ENCODE results near the gene FGF11. TPM values are rescaled to one million over a fixed set of nuclear protein-coding genes. Genes with fewer than 3 reads are reported as not detected.

The FGF11 gene
- total RNA-seq, 1 experiment from 2014 or later: 0.98 TPM

- in situ Hi-C loops (cut with HindIII; ENCODE audit: low pct_unique_long_range_greater_than_20kb, low sequenced_read_pairs): no loop called here
- DNase-seq (ENCODE audit: low read depth): peak; percentile 98
These were observed 45.0 kb downstream of the FGF11 start, which contains the start of gene POLR2A for GRCh38 chr17:7484067-7484918. POLR2A (plus strand) TSS chr17:7484366.

GRCh38 chr17:7484919-7485377 is 45.6 kb downstream of the FGF11 start:
- no peak for DNase-seq (ENCODE audit: low read depth)
- in situ Hi-C loops (cut with HindIII; ENCODE audit: low pct_unique_long_range_greater_than_20kb, low sequenced_read_pairs): no loop called here

- no peak for DNase-seq (ENCODE audit: low read depth)
- in situ Hi-C loops (cut with HindIII; ENCODE audit: low pct_unique_long_range_greater_than_20kb, low sequenced_read_pairs): no loop called here
These were observed 46.9 kb downstream of the FGF11 start for GRCh38 chr17:7486181-7486580.

GRCh38 chr17:7490144-7490543 is 50.8 kb downstream of the FGF11 start:
- in situ Hi-C loops (cut with HindIII; ENCODE audit: low pct_unique_long_range_greater_than_20kb, low sequenced_read_pairs): no loop called here
- DNase-seq (ENCODE audit: low read depth): no peak

- DNase-seq (ENCODE audit: low read depth): no peak
- in situ Hi-C loops (cut with HindIII; ENCODE audit: low pct_unique_long_range_greater_than_20kb, low sequenced_read_pairs): no loop called here
These were observed 52.3 kb downstream of the FGF11 start for GRCh38 chr17:7491583-7491982.

GRCh38 chr17:7493941-7494340 is 54.6 kb downstream of the FGF11 start:
- no peak for DNase-seq (ENCODE audit: low read depth)
- in situ Hi-C loops (cut with HindIII; ENCODE audit: low pct_unique_long_range_greater_than_20kb, low sequenced_read_pairs): no loop called here

Other genes starting within 250 kb of the FGF11 start
- gene DLG4, start 219.7 kb upstream of the FGF11 start, total RNA-seq (2014; rRNA removed; shearing (Covaris generic); ENCODE audit: low replicate concordance): 2.8 and 4.8 TPM in 2 replicates
- 301 and 338 TPM in 2 replicates for gene ACADVL, start 219.6 kb upstream of the FGF11 start, total RNA-seq (2014; rRNA removed; shearing (Covaris generic); ENCODE audit: low replicate concordance)
- gene DVL2, start 205.0 kb upstream of the FGF11 start, total RNA-seq (2014; rRNA removed; shearing (Covaris generic); ENCODE audit: low replicate concordance): 33.3 and 64.4 TPM in 2 replicates
- 28.0 and 39.4 TPM in 2 replicates for gene PHF23, start 200.1 kb upstream of the FGF11 start, total RNA-seq (2014; rRNA removed; shearing (Covaris generic); ENCODE audit: low replicate concordance)
- gene GABARAP, start 197.1 kb upstream of the FGF11 start, total RNA-seq (2014; rRNA removed; shearing (Covaris generic); ENCODE audit: low replicate concordance): 211 and 296 TPM in 2 replicates
- 9.6 and 19.0 TPM in 2 replicates for gene CTDNEP1, start 187.8 kb upstream of the FGF11 start, total RNA-seq (2014; rRNA removed; shearing (Covaris generic); ENCODE audit: low replicate concordance)
- 25.5 and 32.4 TPM in 2 replicates for gene ELP5, start 187.3 kb upstream of the FGF11 start, total RNA-seq (2014; rRNA removed; shearing (Covaris generic); ENCODE audit: low replicate concordance)
- gene CLDN7, start 177.0 kb upstream of the FGF11 start, total RNA-seq (2014; rRNA removed; shearing (Covaris generic); ENCODE audit: low replicate concordance): not detected in 2 replicates
- gene SLC2A4, start 157.8 kb upstream of the FGF11 start, total RNA-seq (2014; rRNA removed; shearing (Covaris generic); ENCODE audit: low replicate concordance): not detected in 2 replicates
- 1.8 and 8.5 TPM in 2 replicates for gene YBX2, start 144.9 kb upstream of the FGF11 start, total RNA-seq (2014; rRNA removed; shearing (Covaris generic); ENCODE audit: low replicate concordance)
- gene EIF5A, start 131.9 kb upstream of the FGF11 start, total RNA-seq (2014; rRNA removed; shearing (Covaris generic); ENCODE audit: low replicate concordance): 483 and 624 TPM in 2 replicates
- gene GPS2, start 124.2 kb upstream of the FGF11 start, total RNA-seq (2014; rRNA removed; shearing (Covaris generic); ENCODE audit: low replicate concordance): 51.1 and 56.4 TPM in 2 replicates
- gene NEURL4, start 110.2 kb upstream of the FGF11 start, total RNA-seq (2014; rRNA removed; shearing (Covaris generic); ENCODE audit: low replicate concordance): 15.0 and 17.9 TPM in 2 replicates
- 2.3 and 26.4 TPM in 2 replicates for gene ACAP1, start 103.0 kb upstream of the FGF11 start, total RNA-seq (2014; rRNA removed; shearing (Covaris generic); ENCODE audit: low replicate concordance)
- 17.2 and 23.2 TPM in 2 replicates for gene KCTD11, start 87.3 kb upstream of the FGF11 start, total RNA-seq (2014; rRNA removed; shearing (Covaris generic); ENCODE audit: low replicate concordance)
- gene TMEM95, start 84.4 kb upstream of the FGF11 start, total RNA-seq (2014; rRNA removed; shearing (Covaris generic); ENCODE audit: low replicate concordance): not detected in 2 replicates
- gene TNK1, start 58.4 kb upstream of the FGF11 start, total RNA-seq (2014; rRNA removed; shearing (Covaris generic); ENCODE audit: low replicate concordance): 1.8 and 2.9 TPM in 2 replicates
- gene PLSCR3, start 45.0 kb upstream of the FGF11 start, total RNA-seq (2014; rRNA removed; shearing (Covaris generic); ENCODE audit: low replicate concordance): 5.6 and 14.4 TPM in 2 replicates
- 132 and 200 TPM in 2 replicates for gene TMEM256, start 35.4 kb upstream of the FGF11 start, total RNA-seq (2014; rRNA removed; shearing (Covaris generic); ENCODE audit: low replicate concordance)
- 1.1 TPM in 1 of 2 replicates, not detected in the other for gene NLGN2, start 31.7 kb upstream of the FGF11 start, total RNA-seq (2014; rRNA removed; shearing (Covaris generic); ENCODE audit: low replicate concordance)
- gene SPEM1, start 19.2 kb upstream of the FGF11 start, total RNA-seq (2014; rRNA removed; shearing (Covaris generic); ENCODE audit: low replicate concordance): not detected in 2 replicates
- not detected in 2 replicates for gene SPEM2, start 13.9 kb upstream of the FGF11 start, total RNA-seq (2014; rRNA removed; shearing (Covaris generic); ENCODE audit: low replicate concordance)
- gene SPEM3, start 10.7 kb upstream of the FGF11 start, total RNA-seq (2014; rRNA removed; shearing (Covaris generic); ENCODE audit: low replicate concordance): not detected in 2 replicates
- gene TMEM102, start 4.1 kb upstream of the FGF11 start, total RNA-seq (2014; rRNA removed; shearing (Covaris generic); ENCODE audit: low replicate concordance): 2.9 and 6.7 TPM in 2 replicates
- gene CHRNB1, start 5.5 kb downstream of the FGF11 start, total RNA-seq (2014; rRNA removed; shearing (Covaris generic); ENCODE audit: low replicate concordance): 4.0 and 11.0 TPM in 2 replicates
- 4.6 and 5.8 TPM in 2 replicates for gene ZBTB4, start 40.1 kb downstream of the FGF11 start, total RNA-seq (2014; rRNA removed; shearing (Covaris generic); ENCODE audit: low replicate concordance)
- not detected in 2 replicates for gene SLC35G6, start 41.9 kb downstream of the FGF11 start, total RNA-seq (2014; rRNA removed; shearing (Covaris generic); ENCODE audit: low replicate concordance)
- gene POLR2A, start 44.9 kb downstream of the FGF11 start, total RNA-seq (2014; rRNA removed; shearing (Covaris generic); ENCODE audit: low replicate concordance): 10.9 and 11.8 TPM in 2 replicates
- 0.24 TPM in 1 of 2 replicates, not detected in the other for gene TNFSF12, start 109.5 kb downstream of the FGF11 start, total RNA-seq (2014; rRNA removed; shearing (Covaris generic); ENCODE audit: low replicate concordance)
- gene TNFSF13, start 119.2 kb downstream of the FGF11 start, total RNA-seq (2014; rRNA removed; shearing (Covaris generic); ENCODE audit: low replicate concordance): 5.1 and 6.2 TPM in 2 replicates
- gene SENP3, start 122.4 kb downstream of the FGF11 start, total RNA-seq (2014; rRNA removed; shearing (Covaris generic); ENCODE audit: low replicate concordance): 105 and 115 TPM in 2 replicates
- gene CD68, start 140.1 kb downstream of the FGF11 start, total RNA-seq (2014; rRNA removed; shearing (Covaris generic); ENCODE audit: low replicate concordance): 57.9 and 93.2 TPM in 2 replicates
- 96.4 and 130 TPM in 2 replicates for gene MPDU1, start 144.3 kb downstream of the FGF11 start, total RNA-seq (2014; rRNA removed; shearing (Covaris generic); ENCODE audit: low replicate concordance)
- gene SOX15, start 150.6 kb downstream of the FGF11 start, total RNA-seq (2014; rRNA removed; shearing (Covaris generic); ENCODE audit: low replicate concordance): not detected in 2 replicates
- gene FXR2, start 175.4 kb downstream of the FGF11 start, total RNA-seq (2014; rRNA removed; shearing (Covaris generic); ENCODE audit: low replicate concordance): 45.5 and 48.8 TPM in 2 replicates
- gene SAT2, start 188.3 kb downstream of the FGF11 start, total RNA-seq (2014; rRNA removed; shearing (Covaris generic); ENCODE audit: low replicate concordance): 49.8 and 51.8 TPM in 2 replicates
- 0.20 TPM in 1 of 2 replicates, not detected in the other for gene SHBG, start 190.6 kb downstream of the FGF11 start, total RNA-seq (2014; rRNA removed; shearing (Covaris generic); ENCODE audit: low replicate concordance)
- gene ATP1B2, start 211.4 kb downstream of the FGF11 start, total RNA-seq (2014; rRNA removed; shearing (Covaris generic); ENCODE audit: low replicate concordance): not detected in 2 replicates
- gene TP53, start 248.0 kb downstream of the FGF11 start, total RNA-seq (2014; rRNA removed; shearing (Covaris generic); ENCODE audit: low replicate concordance): 24.4 and 27.3 TPM in 2 replicates
- 18.6 and 23.1 TPM in 2 replicates for gene WRAP53, start 249.0 kb downstream of the FGF11 start, total RNA-seq (2014; rRNA removed; shearing (Covaris generic); ENCODE audit: low replicate concordance)

All from Caki2 (cell line).